ENCODE measurements around the gene APAF1. TPM values are rescaled to one million over a fixed set of nuclear protein-coding genes. Genes with fewer than 3 reads are reported as not detected.

Gene APAF1
- polyA plus RNA-seq: 3.5 and 12.4 TPM in 2 replicates

GRCh38 chr12:98644712-98645571 lies at the start of gene APAF1, which contains the start of gene IKBIP:
Gene APAF1 (plus strand): TSS chr12:98645290. CDS start chr12:98648360, 3,070 bp downstream.
Gene IKBIP (minus strand): TSS chr12:98644788. CDS start chr12:98644701, 87 bp downstream.

Other genes starting within 250 kb of the APAF1 start
- gene TMPO, start 129.7 kb upstream of the APAF1 start, polyA plus RNA-seq: 6.4 and 8.0 TPM in 2 replicates
- 481 and 534 TPM in 2 replicates for gene SLC25A3, start 51.6 kb upstream of the APAF1 start, polyA plus RNA-seq
- 0.11 and 1.2 TPM in 2 replicates for gene IKBIP, start 502 bp upstream of the APAF1 start, polyA plus RNA-seq